Measurements from ENCODE around the gene EXOSC5. TPM values are rescaled to one million over a fixed set of nuclear protein-coding genes. Genes with fewer than 3 reads are reported as not detected.

The EXOSC5 gene
- total and polyA plus RNA-seq, 9 of the 15 experiments (the other 6 are each of a cell fraction or from before 2014, with no cell fraction given): 10.9 to 75.5 (median 37.8) TPM

DNA sequence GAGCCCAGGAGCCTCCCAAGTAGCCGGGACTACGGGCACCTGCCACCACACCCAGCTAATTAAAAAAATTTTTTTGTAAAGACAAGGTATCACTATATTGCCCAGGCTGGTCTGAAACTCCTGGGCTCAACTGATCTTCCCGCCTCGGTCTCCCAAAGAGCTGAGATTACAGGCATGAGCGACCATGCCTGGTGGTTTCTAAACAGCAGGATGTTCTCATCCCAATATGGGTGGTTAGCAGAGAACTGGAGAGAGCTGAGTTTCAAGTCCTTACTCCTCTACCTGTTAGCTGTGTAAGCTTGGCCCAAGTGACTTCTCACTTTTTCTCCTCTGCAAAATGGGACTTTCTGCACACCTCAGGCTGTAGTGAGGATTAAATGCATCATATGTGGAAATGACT, 12.8 kb downstream of the EXOSC5 start:
- Histone ChIP-seq H3K4me3 (no peak overlapping the region), H4K20me1 (replicated peaks; ENCODE audit: control insufficient read depth, insufficient read depth, low read length) (no peaks in the 10 kb centered on the region), H2AFZ (ENCODE audit: low read depth, low read length) (no peak overlapping the region), H3K4me1 (replicated peaks in 1 of 2; ENCODE audit: control insufficient read depth in 2 of 2, insufficient read depth in 2 of 2, low read length in 2 of 2) (peaks cover 4 to 10% of the 10 kb centered on the region in 2 experiments; a peak in 3 of 5 replicates), H3K9ac (ENCODE audit: insufficient read depth in 1 of 2, low read depth in 2 of 2, low read length in 2 of 2) (no peak overlapping the region), H3K79me2 (ENCODE audit: control insufficient read depth, insufficient read depth, low read length) (no peaks in the 10 kb centered on the region), H3K27ac (ENCODE audit: extremely low read depth, low read depth, low read length) (no peak overlapping the region), H3K27me3 (ENCODE audit: control insufficient read depth in 2 of 2, insufficient read depth in 2 of 2, low read length in 2 of 2) (no peaks in the 10 kb centered on the region), H3K4me2 (ENCODE audit: insufficient read depth, low read length) (no peak overlapping the region), H3K9me1 (ENCODE audit: control insufficient read depth, insufficient read depth, low read length) (peaks cover 3% of the 10 kb centered on the region), H3K9me3 (replicated peaks; ENCODE audit: control insufficient read depth, insufficient read depth, low read depth, low read length) (no peaks in the 10 kb centered on the region), H3K36me3 (ENCODE audit: control insufficient read depth, insufficient read depth, low read length) (peaks cover 26% of the 10 kb centered on the region; the same call in 2 of the 3 replicates)
- 92% methylated on average over 5 of the region's 5 CpGs for WGBS (ENCODE audit: insufficient coverage, low coverage, missing lambda C conversion rate)
- POLR2A ChIA-PET: interaction anchor here (0.8 to 1.3 kb wide), 3 partner anchors 9 to 25 kb away, joined by 3 to 5 read pairs (median 3); partner anchors contain the start of gene B9D2
- no TSS peak for BruUV-seq (replicated peaks)
- CTCF ChIA-PET (ENCODE audit: low intra/inter-chr PET ratio): no interaction called here
- TF ChIP-seq ZNF778 (CRISPR knock-in tag; IDR thresholded peaks at IDR 0.05) (no peak), ZNF445 (CRISPR knock-in tag; IDR thresholded peaks at IDR 0.05; ENCODE audit: low read depth) (no peak), PRDM10 (IDR thresholded peaks at IDR 0.05; ENCODE audit: partially characterized antibody) (no peak)
- TF ChIP-seq, protein P1, sequence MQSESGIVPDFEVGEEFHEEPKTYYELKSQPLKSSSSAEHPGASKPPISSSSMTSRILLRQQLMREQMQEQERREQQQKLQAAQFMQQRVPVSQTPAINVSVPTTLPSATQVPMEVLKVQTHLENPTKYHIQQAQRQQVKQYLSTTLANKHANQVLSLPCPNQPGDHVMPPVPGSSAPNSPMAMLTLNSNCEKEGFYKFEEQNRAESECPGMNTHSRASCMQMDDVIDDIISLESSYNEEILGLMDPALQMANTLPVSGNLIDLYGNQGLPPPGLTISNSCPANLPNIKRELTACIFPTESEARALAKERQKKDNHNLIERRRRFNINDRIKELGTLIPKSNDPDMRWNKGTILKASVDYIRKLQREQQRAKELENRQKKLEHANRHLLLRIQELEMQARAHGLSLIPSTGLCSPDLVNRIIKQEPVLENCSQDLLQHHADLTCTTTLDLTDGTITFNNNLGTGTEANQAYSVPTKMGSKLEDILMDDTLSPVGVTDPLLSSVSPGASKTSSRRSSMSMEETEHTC (IDR thresholded peaks at IDR 0.05): no peak
- no peak for DNase-seq (ENCODE audit: extremely low read depth in 1 of 4, low spot score in 3 of 4)
- no peak for FAIRE-seq
- in situ Hi-C loops (cut with MboI): no loop called here
- no peak for ATAC-seq
- intact Hi-C loops (cut with micrococcal nuclease): no loop called here
